ENCODE results near the gene TMEM9.

- TF ChIP-seq CTCF (IDR thresholded peaks at IDR 0.05) = no peak
- no peak for TF ChIP-seq POLR2AphosphoS5 (IDR thresholded peaks at IDR 0.05; ENCODE audit: low read depth, low read length)
- no peak for TF ChIP-seq SIN3A (IDR thresholded peaks at IDR 0.05; ENCODE audit: borderline replicate concordance, insufficient read depth, low read depth, low read length)
- TF ChIP-seq TCF7L2 (IDR thresholded peaks at IDR 0.05; ENCODE audit: low read depth, low read length) = no peak
These were observed 27.2 kb downstream of the TMEM9 start, which contains the start of gene ASCL5 for GRCh38 chr1:201126832-201127754.
